Liver (tissue), 3 donors: ENCODE results near the gene KPRP.

Source experiments
- ATF3 ChIP-seq: IDR thresholded peaks from 2 replicates; pipeline ENCODE4 v1.6.1; 2016; ENCODE audit warnings: antibody characterized with exemption
- CTCF ChIP-seq: fragments of 150-350 bp; IDR thresholded peaks from 2 replicates; pipeline ENCODE4 v1.5.1; 2017; ENCODE audit warnings: improper control_type of control experiment, low read depth, low read length; ENCODE audit not compliant: missing input control
- FOXA1 ChIP-seq: IDR thresholded peaks from 2 replicates; pipeline ENCODE4 v1.6.1; 2016; ENCODE audit warnings: antibody characterized with exemption
- MAX ChIP-seq: IDR thresholded peaks from 2 replicates; pipeline ENCODE4 v1.6.1; 2016; ENCODE audit warnings: antibody characterized with exemption
- RAD21 ChIP-seq, 2 donors: IDR thresholded peaks; 2 replicates each; pipeline ENCODE4 v1.6.1; 2016; ENCODE audit warnings: antibody characterized with exemption in 2 of 2, mild to moderate bottlenecking in 2 of 2
- SP1 ChIP-seq: IDR thresholded peaks from 2 replicates; pipeline ENCODE4 v1.6.1; 2018; ENCODE audit warnings: antibody characterized with exemption, mild to moderate bottlenecking
- YY1 ChIP-seq: IDR thresholded peaks from 2 replicates; pipeline ENCODE4 v1.6.1; 2016; ENCODE audit warnings: antibody characterized with exemption, mild to moderate bottlenecking
- ZBTB33 ChIP-seq: IDR thresholded peaks from 2 replicates; pipeline ENCODE4 v1.6.1; 2016; ENCODE audit warnings: antibody characterized with exemption
- TF ChIP-seq, protein P1 (sequence below): IDR thresholded peaks from 2 replicates; pipeline ENCODE4 v1.6.1; 2016; ENCODE audit warnings: antibody characterized with exemption, mild to moderate bottlenecking
- donor health status: healthy.
- donor health status: healthy.

- TF ChIP-seq CTCF = no peak
- no peak for TF ChIP-seq FOXA1
- TF ChIP-seq ATF3 = no peak
- TF ChIP-seq MAX = no peak
- TF ChIP-seq, protein P1, sequence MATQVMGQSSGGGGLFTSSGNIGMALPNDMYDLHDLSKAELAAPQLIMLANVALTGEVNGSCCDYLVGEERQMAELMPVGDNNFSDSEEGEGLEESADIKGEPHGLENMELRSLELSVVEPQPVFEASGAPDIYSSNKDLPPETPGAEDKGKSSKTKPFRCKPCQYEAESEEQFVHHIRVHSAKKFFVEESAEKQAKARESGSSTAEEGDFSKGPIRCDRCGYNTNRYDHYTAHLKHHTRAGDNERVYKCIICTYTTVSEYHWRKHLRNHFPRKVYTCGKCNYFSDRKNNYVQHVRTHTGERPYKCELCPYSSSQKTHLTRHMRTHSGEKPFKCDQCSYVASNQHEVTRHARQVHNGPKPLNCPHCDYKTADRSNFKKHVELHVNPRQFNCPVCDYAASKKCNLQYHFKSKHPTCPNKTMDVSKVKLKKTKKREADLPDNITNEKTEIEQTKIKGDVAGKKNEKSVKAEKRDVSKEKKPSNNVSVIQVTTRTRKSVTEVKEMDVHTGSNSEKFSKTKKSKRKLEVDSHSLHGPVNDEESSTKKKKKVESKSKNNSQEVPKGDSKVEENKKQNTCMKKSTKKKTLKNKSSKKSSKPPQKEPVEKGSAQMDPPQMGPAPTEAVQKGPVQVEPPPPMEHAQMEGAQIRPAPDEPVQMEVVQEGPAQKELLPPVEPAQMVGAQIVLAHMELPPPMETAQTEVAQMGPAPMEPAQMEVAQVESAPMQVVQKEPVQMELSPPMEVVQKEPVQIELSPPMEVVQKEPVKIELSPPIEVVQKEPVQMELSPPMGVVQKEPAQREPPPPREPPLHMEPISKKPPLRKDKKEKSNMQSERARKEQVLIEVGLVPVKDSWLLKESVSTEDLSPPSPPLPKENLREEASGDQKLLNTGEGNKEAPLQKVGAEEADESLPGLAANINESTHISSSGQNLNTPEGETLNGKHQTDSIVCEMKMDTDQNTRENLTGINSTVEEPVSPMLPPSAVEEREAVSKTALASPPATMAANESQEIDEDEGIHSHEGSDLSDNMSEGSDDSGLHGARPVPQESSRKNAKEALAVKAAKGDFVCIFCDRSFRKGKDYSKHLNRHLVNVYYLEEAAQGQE = no peak
- no peak for TF ChIP-seq ZBTB33
- TF ChIP-seq YY1 = no peak
- TF ChIP-seq SP1 = no peak
- TF ChIP-seq RAD21 (IDR thresholded peaks at IDR 0.05) = no peak
Measured at GRCh38 chr1:152774875-152775274, 17.1 kb downstream of the KPRP start, which contains the start of gene LCE1F.
